Measurements from ENCODE around the gene DGKB. TPM values are rescaled to one million over a fixed set of nuclear protein-coding genes. Genes with fewer than 3 reads are reported as not detected.
"Not testable (repeated sequence)": the region's sequence is repeated elsewhere in the genome, so short reads cannot be mapped to it uniquely, and the experiment has no call there.

The DGKB gene
- polyA plus RNA-seq, 3 donors: 0.01 to 0.11 (median 0.06) TPM

GRCh38 chr7:14322724-14323123, 579.8 kb downstream of the DGKB start:
- 88 to 97% (median 95%) methylated on average over 2 of the region's 2 CpGs for WGBS, 3 donors
- no peak overlapping the region for H3K27ac ChIP-seq (ENCODE audit: low read depth, low read length)

DNA sequence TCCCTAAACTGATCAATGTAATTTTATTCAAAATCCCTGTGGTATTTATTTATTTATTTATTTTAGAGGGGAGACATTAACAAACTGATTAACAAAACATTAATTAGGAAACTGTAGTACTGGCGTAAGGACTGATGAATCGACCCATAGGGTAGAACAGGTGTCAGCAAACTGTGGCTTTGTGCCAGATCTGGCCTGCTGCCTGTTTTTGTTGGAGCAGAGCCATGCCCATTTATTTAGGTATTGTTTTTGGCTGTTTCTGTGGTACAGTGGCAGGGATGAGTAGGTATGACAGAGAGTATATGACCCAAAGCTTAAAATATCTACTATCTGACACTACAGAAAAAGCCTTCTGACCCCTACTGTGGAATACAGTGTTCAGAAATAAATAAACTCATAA, 580.6 kb downstream of the DGKB start:
- WGBS, 3 donors: 18 to 75% (median 67%) methylated on average over 2 of the region's 2 CpGs
- no peak overlapping the region for H3K27ac ChIP-seq (ENCODE audit: low read depth, low read length)

DNA sequence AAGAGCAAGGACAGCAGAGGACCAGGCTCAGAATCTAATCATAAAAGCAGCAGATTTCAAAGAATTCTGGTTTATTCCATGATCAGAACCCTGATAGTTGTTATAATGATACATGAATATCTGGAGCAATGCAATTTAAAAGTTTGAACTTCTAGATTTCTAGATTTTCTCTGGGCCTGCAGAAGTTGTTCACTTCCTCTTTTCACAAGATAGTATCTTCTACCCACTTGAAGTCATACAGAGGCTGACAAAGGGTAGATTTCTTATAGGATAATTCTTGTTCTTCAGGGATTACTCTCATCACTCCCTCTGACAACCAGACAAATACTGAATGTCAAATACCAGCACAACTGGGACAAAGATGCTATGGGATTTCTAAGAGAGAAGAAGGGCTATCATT, 593.1 kb downstream of the DGKB start:
- H3K27ac ChIP-seq (ENCODE audit: low read depth, low read length): no peak overlapping the region

DNA sequence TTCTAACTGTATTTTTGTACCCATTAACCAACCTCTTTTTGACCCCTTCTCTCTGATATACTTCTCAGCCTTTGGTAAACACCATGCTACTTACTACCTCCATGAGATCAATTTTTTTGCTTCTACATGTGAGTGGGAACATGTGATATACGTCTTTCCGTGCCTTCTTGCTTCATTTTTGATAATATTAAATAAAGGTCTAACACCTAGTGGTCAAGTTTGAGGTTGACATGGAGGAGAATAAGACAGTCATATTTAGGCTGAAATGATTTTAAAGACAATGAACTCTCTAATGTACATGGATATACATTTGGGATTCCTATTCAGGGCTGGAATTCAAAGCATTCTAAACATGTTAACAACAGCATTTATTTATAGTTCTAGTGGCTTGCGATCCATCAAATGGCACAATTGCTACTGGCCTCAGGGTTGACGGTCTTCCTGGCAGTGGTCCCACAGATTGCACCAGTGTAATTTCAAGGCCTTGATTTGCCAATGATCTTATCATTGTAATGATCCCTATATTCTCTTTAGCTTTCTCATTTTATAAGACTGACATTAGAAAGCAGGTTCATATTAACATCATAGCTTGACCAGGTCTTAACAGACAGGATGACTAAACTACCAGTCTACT, 597.2 kb downstream of the DGKB start:
- no peak overlapping the region for H3K27ac ChIP-seq (ENCODE audit: low read depth, low read length)
- 72 to 77% (median 74%) methylated on average over 4 of the region's 4 CpGs for WGBS, 3 donors

- H3K27ac ChIP-seq (ENCODE audit: low read depth, low read length): no peak overlapping the region
- WGBS, 3 donors: 84 to 91% (median 86%) methylated on average over 2 of the region's 2 CpGs
Measured at GRCh38 chr7:14303536-14303935, 599.0 kb downstream of the DGKB start.

GRCh38 chr7:14294637-14295036, 607.9 kb downstream of the DGKB start:
- H3K27ac ChIP-seq (ENCODE audit: low read depth, low read length): no peak overlapping the region
- 76 to 81% (median 80%) methylated on average over 1 of the region's 1 CpG for WGBS, 3 donors

GRCh38 chr7:14293434-14293833, 609.1 kb downstream of the DGKB start:
- no peak overlapping the region for H3K27ac ChIP-seq (ENCODE audit: low read depth, low read length)
- 72 to 87% (median 78%) methylated on average over 2 of the region's 2 CpGs for WGBS, 3 donors

DNA sequence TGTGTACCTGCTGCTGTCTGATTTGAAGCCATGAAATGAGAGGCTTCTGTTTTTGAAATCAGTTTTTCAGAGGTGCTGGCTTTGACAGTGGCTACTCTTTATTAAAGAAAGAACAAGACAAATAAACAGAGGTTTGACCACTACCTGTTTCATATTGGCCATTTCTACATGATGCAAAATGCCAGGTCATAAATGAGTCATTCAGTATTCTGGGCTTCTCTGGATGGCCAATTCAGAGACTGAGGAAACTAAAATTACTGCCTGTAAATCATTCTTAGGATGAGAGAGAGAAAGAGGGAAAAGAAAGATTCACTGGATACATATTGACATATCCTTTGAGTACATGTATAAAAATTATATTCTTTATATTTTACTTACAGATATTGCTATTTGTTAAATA, 609.8 kb downstream of the DGKB start:
- H3K27ac ChIP-seq (ENCODE audit: low read depth, low read length): no peak overlapping the region

DNA sequence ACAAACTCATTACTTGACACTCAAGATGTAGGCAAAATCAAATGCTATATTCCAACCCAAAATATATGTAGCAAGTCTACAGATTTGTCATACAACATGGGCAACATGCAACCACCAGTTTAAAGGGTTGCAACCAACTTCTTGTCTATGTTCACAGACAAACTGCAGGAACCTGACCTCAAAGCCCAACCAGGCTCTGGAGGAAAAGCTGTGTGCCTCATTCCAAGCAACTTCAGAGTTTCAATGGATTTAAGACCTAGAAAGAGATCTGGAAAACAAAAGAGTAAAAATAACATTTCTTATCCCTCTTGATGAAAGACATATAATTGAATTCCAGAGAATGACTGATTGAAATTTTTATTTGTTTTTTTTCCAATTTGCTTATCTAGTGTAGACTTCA, 612.6 kb downstream of the DGKB start:
- no peak overlapping the region for H3K27ac ChIP-seq (ENCODE audit: low read depth, low read length)

GRCh38 chr7:14288701-14289100, 613.9 kb downstream of the DGKB start:
- WGBS, 3 donors: 48 to 58% (median 55%) methylated on average over 3 of the region's 3 CpGs
- no peak overlapping the region for H3K27ac ChIP-seq (ENCODE audit: low read depth, low read length)

DNA sequence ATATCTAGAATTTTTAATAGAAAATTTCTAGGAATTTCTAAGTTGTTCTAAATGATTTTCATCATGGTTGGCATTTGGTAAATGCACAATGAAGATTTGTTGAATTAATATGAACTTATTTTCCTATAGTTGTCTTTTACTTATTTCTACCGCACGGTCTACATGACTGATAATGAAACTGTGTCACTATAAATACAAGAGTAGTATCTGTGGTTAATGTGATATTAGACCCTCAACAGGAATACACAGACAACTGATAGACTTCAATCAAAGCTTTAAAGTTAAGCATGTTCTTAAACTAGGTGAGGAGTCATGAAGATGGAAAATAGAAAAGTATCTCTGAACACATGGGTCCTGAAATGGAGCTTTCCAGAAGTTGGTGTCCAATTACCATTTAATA, 615.2 kb downstream of the DGKB start:
- no peak overlapping the region for H3K27ac ChIP-seq (ENCODE audit: low read depth, low read length)
- 86 to 95% (median 89%) methylated on average over 2 of the region's 2 CpGs for WGBS, 3 donors

- H3K27ac ChIP-seq (ENCODE audit: low read depth, low read length): no peak overlapping the region
- 57 to 78% (median 65%) methylated on average over 4 of the region's 4 CpGs for WGBS, 3 donors
Measured at GRCh38 chr7:14286036-14286435, 616.5 kb downstream of the DGKB start.

- H3K27ac ChIP-seq (ENCODE audit: low read depth, low read length): not testable (repeated sequence)
- 32 to 48% (median 42%) methylated on average over 18 to 21 of the region's 21 CpGs for WGBS, 3 donors
Measured at GRCh38 chr7:14279065-14279871, 623.3 kb downstream of the DGKB start.

GRCh38 chr7:14275356-14275755, 627.2 kb downstream of the DGKB start:
- H3K27ac ChIP-seq (ENCODE audit: low read depth, low read length): no peak overlapping the region
- WGBS, 3 donors: 83 to 88% (median 86%) methylated on average over 2 of the region's 2 CpGs

GRCh38 chr7:14271441-14271840, 631.1 kb downstream of the DGKB start:
- H3K27ac ChIP-seq (ENCODE audit: low read depth, low read length): no peak overlapping the region
- WGBS, 3 donors: 87 to 92% (median 91%) methylated on average over 3 of the region's 3 CpGs

- 67 to 77% (median 76%) methylated on average over 5 of the region's 5 CpGs for WGBS, 3 donors
- H3K27ac ChIP-seq (ENCODE audit: low read depth, low read length): no peak overlapping the region
Measured at GRCh38 chr7:14270099-14270498, 632.5 kb downstream of the DGKB start.

GRCh38 chr7:14260011-14260410, 642.5 kb downstream of the DGKB start:
- H3K27ac ChIP-seq (ENCODE audit: low read depth, low read length): no peak overlapping the region

DNA sequence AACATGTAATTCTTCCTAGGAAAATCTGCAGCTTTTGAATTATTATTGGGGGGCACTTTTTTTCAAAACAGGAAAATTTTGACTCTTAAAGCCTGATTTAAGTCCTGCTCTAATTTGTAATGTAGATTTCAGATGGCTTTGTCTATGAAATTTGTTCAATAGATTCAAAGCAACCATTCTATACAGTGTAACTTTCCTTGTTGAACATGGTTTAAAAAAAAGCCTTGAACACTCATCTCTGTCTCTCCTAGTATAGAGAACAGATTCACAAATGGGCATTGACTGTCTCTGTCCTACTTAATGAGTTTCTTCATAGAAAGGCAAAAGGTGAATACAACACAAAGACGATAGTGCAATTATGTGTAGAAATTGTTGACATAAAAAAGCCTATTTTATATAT, 643.7 kb downstream of the DGKB start:
- H3K27ac ChIP-seq (ENCODE audit: low read depth, low read length): no peak overlapping the region
- 79 to 90% (median 86%) methylated on average over 1 of the region's 1 CpG for WGBS, 3 donors

GRCh38 chr7:14258441-14258840, 644.1 kb downstream of the DGKB start:
- no peak overlapping the region for H3K27ac ChIP-seq (ENCODE audit: low read depth, low read length)
- 88 to 91% (median 90%) methylated on average over 2 of the region's 2 CpGs for WGBS, 3 donors

DNA sequence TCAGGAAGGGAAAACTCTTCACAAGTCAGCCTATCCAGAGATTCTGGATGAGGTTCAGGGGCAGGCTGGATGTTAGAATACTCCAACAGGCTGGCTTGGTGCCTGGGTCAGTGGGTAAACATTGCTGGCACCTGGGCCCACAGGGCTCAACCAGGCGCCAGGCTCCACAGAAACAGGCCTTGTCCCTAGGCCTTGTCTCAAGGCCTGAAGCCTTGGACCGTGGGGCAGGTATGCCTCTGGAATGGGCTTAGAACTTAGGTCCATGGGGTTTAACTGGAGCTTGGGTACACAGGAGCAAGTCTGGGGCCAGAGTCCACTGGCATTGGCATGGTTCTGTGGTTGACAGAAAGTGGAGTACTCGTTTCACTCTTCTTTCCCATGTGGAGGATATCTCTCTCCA, 650.1 kb downstream of the DGKB start:
- no peak overlapping the region for H3K27ac ChIP-seq (ENCODE audit: low read depth, low read length)
- WGBS, 3 donors: 82 to 88% (median 85%) methylated on average over 3 of the region's 3 CpGs
